GM18526 (cell line): ENCODE data around the gene GGTLC3.
"Not testable (repeated sequence)": the region's sequence is repeated elsewhere in the genome, so short reads cannot be mapped to it uniquely, and the experiment has no call there.

Experiments used
- POLR2A ChIP-seq: IDR thresholded peaks from 3 replicates; pipeline ENCODE4 v1.6.1; 2011; ENCODE audit not compliant: insufficient read length; ENCODE audit errors: extremely low read depth

The GGTLC3 gene

GRCh38 chr22:18518061-18518460 is at the start of gene GGTLC3:
Gene GGTLC3 (minus strand): TSS chr22:18518161. CDS start chr22:18517897, 264 bp downstream.
- TF ChIP-seq POLR2A = not testable (repeated sequence)

GRCh38 chr22:18527752-18528596 is 10.0 kb upstream of the GGTLC3 start, which contains the start of gene TMEM191B:
Gene TMEM191B (plus strand): TSS chr22:18527802. CDS start chr22:18527981, 179 bp downstream.
- TF ChIP-seq POLR2A = not testable (repeated sequence)
